Right lobe of liver (tissue), 6 donors: ENCODE measurements around the gene DRAM1. TPM values are rescaled to one million over a fixed set of nuclear protein-coding genes. Genes with fewer than 3 reads are reported as not detected.
A peak's percentile ranks its signal among the peaks of the same experiment; 100 is the strongest.
"Not testable (repeated sequence)": the region's sequence is repeated elsewhere in the genome, so short reads cannot be mapped to it uniquely, and the experiment has no call there.

Experiments
- ATAC-seq, 4 donors: fragments of 200-7000 bp; cut with Tn5 transposase; one replicate each; pipeline ENCODE4 v1.9.1; 2020; ENCODE audit warnings: mild to moderate bottlenecking in 4 of 4, moderate library complexity in 4 of 4
- DNase-seq, 3 donors: peaks; one replicate each; pipeline ENCODE4 v3.0.0-alpha.2; 2020
- H3K27ac ChIP-seq, 3 donors: fragments of 200-600 bp; one replicate each; pipeline ENCODE4 v1.8.0; 2022
- H3K27me3 ChIP-seq, 2 donors: fragments of 200-600 bp; one replicate each; pipeline ENCODE4 v1.8.0; 2022
- H3K36me3 ChIP-seq, 4 donors: fragments of 200-600 bp; sonication (generic) in 1 of 4; one replicate each; pipeline versions ENCODE4 v1.5.1 to v1.8.0; 2017 to 2022; ENCODE audit warnings: control low read depth in 1 of 4
- H3K4me1 ChIP-seq, 4 donors: fragments of 200-600 bp; sonication (generic) in 1 of 4; one replicate each; pipeline versions ENCODE4 v1.5.1 to v1.8.0; 2017 to 2022; ENCODE audit warnings: control low read depth in 1 of 4
- H3K4me3 ChIP-seq, 3 donors: fragments of 200-600 bp; one replicate each; pipeline ENCODE4 v1.8.0; 2022
- H3K9me3 ChIP-seq, 4 donors: fragments of 200-600 bp; sonication (generic) in 1 of 4; one replicate each; pipeline versions ENCODE4 v1.5.1 to v1.8.0; 2017 to 2022; ENCODE audit warnings: control low read depth in 1 of 4
- CTCF ChIP-seq, 4 donors: fragments of 200-600 bp in 3 of 4; fragments of 450-650 bp in 1 of 4; IDR thresholded peaks; one replicate each; pipeline versions ENCODE4 v1.5.1 to v1.8.0; 2016 to 2022; ENCODE audit warnings: antibody characterized with exemption in 4 of 4, mild to moderate bottlenecking in 2 of 4
- POLR2A ChIP-seq: fragments of 450-650 bp; IDR thresholded peaks from one replicate; pipeline ENCODE4 v1.6.1; 2017; ENCODE audit warnings: antibody characterized with exemption, mild to moderate bottlenecking
- WGBS: methylation state at CpG from one replicate; pipeline ENCODE4 v1.1.6; 2018; ENCODE audit warnings: low coverage, low lambda C conversion rate; ENCODE audit not compliant: insufficient coverage; ENCODE audit errors: missing lambda C conversion rate; 5-methylcytosine and 5-hydroxymethylcytosine counted together
- intact Hi-C, 2 donors: fragments of 100-400 bp; cut with DNase I; formaldehyde crosslinking; loops; one replicate each; pipeline versions ENCODE4 v1.11.2 to v1.14.1; 2022
- total RNA-seq, 6 experiments: library from RNA; depleted of rRNA in 2 of 6; stranded (reverse); fragments of >200 nt in 2 of 6; fragmentation: NEBNext Ultra II Directional in 3 of 6; extraction: Animal tissue kit (Norgen Biotek cat#: 25700) in 3 of 6; gene quantifications; one replicate each; pipeline versions ENCODE4 v1.1.0 to v1.2.4, GENCODE V29; 2016 to 2023
- donor health status: DM: no; HTN: yes; CAD: no.
- donor health status: DM: no; HTN: no; CAD: no.
- donor health status: DM: no; HTN: no; CAD: no.
- donor health status: DM: no; HTN: yes; CAD: no.
- donor health status: DM: no; HTN: yes; CAD: no.

DRAM1 gene
- total RNA-seq, 6 experiments from 2014 or later = 2.2 to 11.3 (median 4.3) TPM

- Histone ChIP-seq H3K4me1 (no peaks in the 10 kb centered on the region), H3K27me3 (no peaks in the 10 kb centered on the region), H3K36me3 (no peaks in the 10 kb centered on the region), H3K9me3 (no peaks in the 10 kb centered on the region), H3K4me3 (no peak overlapping the region), H3K27ac (no peak overlapping the region)
- no peak for DNase-seq
- peak in 3 of 4 donors; percentile 19 to 34 (median 20) for ATAC-seq
- intact Hi-C loops = no loop called here
- TF ChIP-seq POLR2A = no peak
- no peak for TF ChIP-seq CTCF (IDR thresholded peaks at IDR 0.05)
- WGBS = 71% methylated on average over 1 of the region's 1 CpG
Observed at GRCh38 chr12:101850199-101850598, 27.2 kb upstream of the DRAM1 start.

DNA sequence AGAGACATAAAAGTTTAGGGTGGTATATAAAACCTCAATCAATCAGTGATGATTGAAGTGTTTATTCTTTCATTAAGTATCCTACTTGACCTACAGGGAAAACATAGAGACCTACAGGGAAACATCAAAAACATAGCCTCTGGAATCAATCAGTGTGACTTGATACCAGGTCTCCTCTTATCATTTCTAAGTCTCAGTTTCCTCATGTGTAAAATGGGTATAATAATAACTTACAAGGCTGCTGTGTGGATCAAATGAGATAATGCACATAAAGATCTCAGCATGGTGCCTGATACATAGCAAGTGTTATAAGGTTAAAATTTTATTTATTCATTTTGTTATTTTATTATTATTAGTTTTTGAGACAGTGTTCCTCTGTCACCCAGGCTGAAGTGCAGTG lies 24.4 kb upstream of the DRAM1 start:
- Histone ChIP-seq H3K4me1 (no peaks in the 10 kb centered on the region), H3K27me3 (no peaks in the 10 kb centered on the region), H3K27ac (no peak overlapping the region), H3K9me3 (no peaks in the 10 kb centered on the region), H3K4me3 (no peak overlapping the region), H3K36me3 (no peaks in the 10 kb centered on the region)
- intact Hi-C loops = no loop called here
- DNase-seq = no peak
- TF ChIP-seq POLR2A = no peak
- no peak for ATAC-seq

DNA sequence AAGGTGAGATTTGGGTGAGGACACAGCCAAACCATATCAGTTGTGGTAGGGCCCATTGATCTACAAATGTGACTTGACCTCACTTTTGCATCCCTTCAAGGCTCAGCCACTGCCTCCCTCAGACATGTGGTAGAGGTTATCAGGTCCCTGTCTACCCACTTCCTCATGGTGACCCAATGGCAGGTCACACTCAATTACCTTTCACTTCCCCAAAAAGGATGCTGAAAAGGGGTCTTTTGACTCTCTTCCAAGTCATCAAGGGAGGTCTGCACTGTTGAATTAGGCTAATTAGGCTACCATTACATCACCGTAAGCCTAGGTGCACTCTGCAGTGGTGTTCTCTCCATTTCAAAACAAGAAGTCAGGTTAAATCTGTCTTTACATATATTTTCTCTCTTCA lies 22.6 kb upstream of the DRAM1 start:
- DNase-seq = no peak
- no peak overlapping the region for H3K27ac ChIP-seq

DNA sequence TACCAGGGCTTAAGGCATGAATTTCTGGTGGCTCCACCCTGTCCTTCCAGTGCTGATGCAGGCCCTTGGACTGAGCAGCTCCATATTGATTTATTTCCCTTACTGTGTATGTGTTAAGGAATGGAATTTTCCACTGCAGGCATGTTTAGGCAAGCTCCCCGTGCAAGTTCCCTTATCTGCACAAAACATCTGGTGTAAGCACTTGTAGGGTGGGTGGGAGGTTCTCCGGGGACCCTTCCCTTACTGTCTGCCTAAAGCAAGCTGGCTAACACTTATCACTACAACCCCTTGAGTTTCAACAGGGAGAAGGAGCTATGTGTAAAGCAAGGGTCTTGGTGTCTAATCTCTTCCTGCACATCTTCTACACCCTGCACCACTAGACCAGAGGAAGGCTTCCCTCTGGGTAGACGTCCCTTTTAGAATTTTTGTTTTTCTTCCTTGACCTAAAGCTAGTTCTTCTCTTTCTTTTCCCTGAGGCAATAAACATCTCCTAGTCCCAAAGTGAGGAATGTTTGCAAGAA lies 22.0 kb upstream of the DRAM1 start:
- ATAC-seq (no peak), DNase-seq (no peak)
- intact Hi-C loops = no loop called here
- Histone ChIP-seq H3K36me3 (no peaks in the 10 kb centered on the region), H3K4me3 (no peak overlapping the region), H3K9me3 (no peaks in the 10 kb centered on the region), H3K27me3 (no peaks in the 10 kb centered on the region), H3K4me1 (no peaks in the 10 kb centered on the region), H3K27ac (no peak overlapping the region)
- TF ChIP-seq POLR2A (no peak), CTCF (IDR thresholded peaks at IDR 0.05) (no peak)
- 24% methylated on average over 2 of the region's 3 CpGs for WGBS

More for the DNA sequence above, 22.6 kb upstream of the DRAM1 start:
- Histone ChIP-seq H3K9me3 (no peaks in the 10 kb centered on the region), H3K4me1 (no peaks in the 10 kb centered on the region), H3K36me3 (no peaks in the 10 kb centered on the region), H3K27me3 (no peaks in the 10 kb centered on the region), H3K4me3 (no peak overlapping the region)
- 77% methylated on average over 1 of the region's 1 CpG for WGBS
- TF ChIP-seq POLR2A = no peak
- TF ChIP-seq CTCF (IDR thresholded peaks at IDR 0.05) = no peak
- intact Hi-C loops = no loop called here
- no peak for ATAC-seq

- no peak for TF ChIP-seq POLR2A
- TF ChIP-seq CTCF (IDR thresholded peaks at IDR 0.05) = no peak
- Histone ChIP-seq H3K27me3 (no peaks in the 10 kb centered on the region), H3K27ac (no peak overlapping the region), H3K9me3 (no peaks in the 10 kb centered on the region), H3K36me3 (no peaks in the 10 kb centered on the region), H3K4me1 (no peaks in the 10 kb centered on the region), H3K4me3 (no peak overlapping the region)
- 56% methylated on average over 3 of the region's 3 CpGs for WGBS
- intact Hi-C loops = no loop called here
- no peak for ATAC-seq
- DNase-seq = no peak
Observed at GRCh38 chr12:101855976-101856375, 21.4 kb upstream of the DRAM1 start.

- H3K4me3 ChIP-seq, DNase-seq, ATAC-seq, H3K27ac ChIP-seq, H3K36me3 ChIP-seq, intact Hi-C loops, H3K27me3 ChIP-seq, H3K4me1 ChIP-seq, H3K9me3 ChIP-seq: not testable (repeated sequence)
- 86% methylated on average over 3 of the region's 5 CpGs for WGBS
Observed at GRCh38 chr12:101856614-101857013, 20.8 kb upstream of the DRAM1 start.
